ENCODE results near the gene ARHGAP5. TPM values are rescaled to one million over a fixed set of nuclear protein-coding genes. Genes with fewer than 3 reads are reported as not detected.
"Not testable (repeated sequence)": the region's sequence is repeated elsewhere in the genome, so short reads cannot be mapped to it uniquely, and the experiment has no call there.

The ARHGAP5 gene
- total RNA-seq, 1 donor from 2014 or later: 73.8 TPM

- H3K9me3 Mint-ChIP-seq (ENCODE audit: unreplicated experiment); H3K4me1 Mint-ChIP-seq (ENCODE audit: low read depth, unreplicated experiment); H3K4me3 Mint-ChIP-seq (ENCODE audit: unreplicated experiment); H3K27ac Mint-ChIP-seq (ENCODE audit: unreplicated experiment); H3K27me3 Mint-ChIP-seq (ENCODE audit: unreplicated experiment); DNase-seq: not testable (repeated sequence)
- peaks cover 28% of the 10 kb centered on the region for H3K36me3 Mint-ChIP-seq (ENCODE audit: unreplicated experiment)
These were observed 50.9 kb downstream of the ARHGAP5 start for GRCh38 chr14:32127731-32128654.

- H3K9me3 Mint-ChIP-seq (ENCODE audit: unreplicated experiment): peaks cover 11% of the 10 kb centered on the region
- no peaks in the 10 kb centered on the region for H3K4me1 Mint-ChIP-seq (ENCODE audit: low read depth, unreplicated experiment)
- no peak for DNase-seq
- no peak overlapping the region for H3K4me3 Mint-ChIP-seq (ENCODE audit: unreplicated experiment)
- no peak overlapping the region for H3K27ac Mint-ChIP-seq (ENCODE audit: unreplicated experiment)
- no peaks in the 10 kb centered on the region for H3K27me3 Mint-ChIP-seq (ENCODE audit: unreplicated experiment)
- no peak for TF ChIP-seq CTCF (IDR thresholded peaks at IDR 0.05; ENCODE audit: partially characterized antibody, unreplicated experiment)
- peaks cover 28% of the 10 kb centered on the region for H3K36me3 Mint-ChIP-seq (ENCODE audit: unreplicated experiment)
These were observed 51.6 kb downstream of the ARHGAP5 start for GRCh38 chr14:32128703-32129102.

GRCh38 chr14:32129124-32129523 lies 52.0 kb downstream of the ARHGAP5 start:
- Mint-ChIP-seq H3K9me3 (ENCODE audit: unreplicated experiment) (peaks cover 11% of the 10 kb centered on the region), H3K27me3 (ENCODE audit: unreplicated experiment) (no peaks in the 10 kb centered on the region)

GRCh38 chr14:32131689-32132088 lies 54.6 kb downstream of the ARHGAP5 start:
- H3K4me1 Mint-ChIP-seq (ENCODE audit: low read depth, unreplicated experiment); H3K27me3 Mint-ChIP-seq (ENCODE audit: unreplicated experiment); H3K4me3 Mint-ChIP-seq (ENCODE audit: unreplicated experiment); H3K27ac Mint-ChIP-seq (ENCODE audit: unreplicated experiment); DNase-seq; H3K9me3 Mint-ChIP-seq (ENCODE audit: unreplicated experiment): not testable (repeated sequence)
- H3K36me3 Mint-ChIP-seq (ENCODE audit: unreplicated experiment): peaks cover 22% of the 10 kb centered on the region

More at GRCh38 chr14:32129124-32129523, 52.0 kb downstream of the ARHGAP5 start:
- Mint-ChIP-seq H3K36me3 (ENCODE audit: unreplicated experiment) (peaks cover 26% of the 10 kb centered on the region), H3K4me1 (ENCODE audit: low read depth, unreplicated experiment) (no peaks in the 10 kb centered on the region), H3K27ac (ENCODE audit: unreplicated experiment) (no peak overlapping the region), H3K4me3 (ENCODE audit: unreplicated experiment) (no peak overlapping the region)
- TF ChIP-seq CTCF (IDR thresholded peaks at IDR 0.05; ENCODE audit: partially characterized antibody, unreplicated experiment): no peak
- no peak for DNase-seq

GRCh38 chr14:32134448-32135097 lies 57.5 kb downstream of the ARHGAP5 start:
- peaks cover 3% of the 10 kb centered on the region for H3K4me1 Mint-ChIP-seq (ENCODE audit: low read depth, unreplicated experiment)
- no peaks in the 10 kb centered on the region for H3K27me3 Mint-ChIP-seq (ENCODE audit: unreplicated experiment)
- no peak for TF ChIP-seq CTCF (IDR thresholded peaks at IDR 0.05; ENCODE audit: partially characterized antibody, unreplicated experiment)
- no peak for DNase-seq
- peaks cover 25% of the 10 kb centered on the region for H3K36me3 Mint-ChIP-seq (ENCODE audit: unreplicated experiment)
- no peak overlapping the region for H3K4me3 Mint-ChIP-seq (ENCODE audit: unreplicated experiment)
- no peak overlapping the region for H3K27ac Mint-ChIP-seq (ENCODE audit: unreplicated experiment)
- H3K9me3 Mint-ChIP-seq (ENCODE audit: unreplicated experiment): peaks cover 5% of the 10 kb centered on the region

Data from glutamatergic neuron (in vitro differentiated cells).